Endothelial cell of umbilical vein (primary cell): ENCODE data around the gene TIMM17A. TPM values are rescaled to one million over a fixed set of nuclear protein-coding genes. Genes with fewer than 3 reads are reported as not detected.

Experiments
- BruUV-seq: library from RNA; stranded (reverse); fragments of 400-500 nt; replicated peaks from 2 replicates; lab custom pipeline; 2021; lab: Mats Ljungman, UMichigan
- CTCF ChIA-PET: fragments of 300-600, 350-600 bp; sonication (Branson Sonifier 250); formaldehyde crosslinking; loops from one replicate; lab custom pipeline; 2021; ENCODE audit warnings: antibody characterized with exemption, inconsistent platforms; lab: Charles Lee
- POLR2A ChIA-PET: fragments of 300-600, 350-600 bp; sonication (Branson Sonifier 250); formaldehyde crosslinking; loops from one replicate; lab custom pipeline; 2021; ENCODE audit warnings: antibody characterized with exemption, inconsistent platforms; lab: Charles Lee
- DNase-seq: peaks from one replicate; pipeline ENCODE4 v3.0.0-alpha.2; 2011; ENCODE audit warnings: low read depth, low spot score
- FAIRE-seq: peaks from 2 replicates; lab custom pipeline; 2011; peaks lifted over from hg19 to GRCh38; lab: Jason Lieb, UNC
- H2AFZ ChIP-seq: 2 replicates; pipeline ENCODE4 v1.6.0; 2012; ENCODE audit warnings: low read depth, low read length, control low read depth, inconsistent platforms
- H3K27ac ChIP-seq: 2 replicates; pipeline ENCODE4 v1.5.1; 2011; ENCODE audit warnings: low read depth, mild to moderate bottlenecking, control low read depth, low read length, moderate library complexity; ENCODE audit not compliant: insufficient read depth
- H3K27me3 ChIP-seq, 2 experiments: 2 replicates each; pipeline versions ENCODE4 v1.6.0 to v1.6.1; 2011; ENCODE audit warnings: low read length in 2 of 2, mixed read lengths in 1 of 2; ENCODE audit not compliant: control insufficient read depth in 2 of 2, insufficient read depth in 2 of 2
- H3K36me3 ChIP-seq, 2 experiments: 2 replicates in 1 of 2; 3 replicates in 1 of 2; pipeline ENCODE4 v1.5.1; 2011; ENCODE audit warnings: low read length in 2 of 2, mild to moderate bottlenecking in 1 of 2, moderate library complexity in 1 of 2; ENCODE audit not compliant: control insufficient read depth in 2 of 2, insufficient read depth in 2 of 2; ENCODE audit errors: extremely low read depth in 1 of 2
- H3K4me1 ChIP-seq: 3 replicates; pipeline ENCODE4 v1.5.1; 2011; ENCODE audit warnings: mild to moderate bottlenecking, low read length; ENCODE audit not compliant: control insufficient read depth, insufficient read depth; ENCODE audit errors: extremely low read depth
- H3K4me2 ChIP-seq: 2 replicates; pipeline ENCODE4 v1.6.1; 2011; ENCODE audit warnings: low read length, control low read depth, mixed read lengths; ENCODE audit not compliant: insufficient read depth
- H3K4me3 ChIP-seq, 3 experiments: fragments of 200-600 bp in 1 of 3; sonication (generic), shearing (Covaris generic) in 1 of 3; replicated peaks in 1 of 3; 2 replicates each; pipeline ENCODE4 v1.5.1; 2011 to 2016; ENCODE audit warnings: control low read depth in 3 of 3, low read length in 3 of 3, mild to moderate bottlenecking in 2 of 3, inconsistent platforms in 1 of 3, low read depth in 1 of 3, moderate library complexity in 1 of 3; ENCODE audit not compliant: insufficient read depth in 1 of 3
- H3K79me2 ChIP-seq: 2 replicates; pipeline ENCODE4 v1.6.0; 2012; ENCODE audit warnings: low read length, inconsistent platforms; ENCODE audit not compliant: control insufficient read depth, insufficient read depth
- H3K9ac ChIP-seq: replicated peaks from 2 replicates; pipeline ENCODE3; 2011; ENCODE audit warnings: low read length, control low read depth; ENCODE audit not compliant: insufficient read depth; ENCODE audit errors: extremely low read depth
- H3K9me1 ChIP-seq: replicated peaks from 3 replicates; pipeline ENCODE4 v1.6.0; 2011; ENCODE audit warnings: mild to moderate bottlenecking, low read length; ENCODE audit not compliant: control insufficient read depth, insufficient read depth; ENCODE audit errors: extremely low read depth
- H3K9me3 ChIP-seq: replicated peaks from 2 replicates; pipeline ENCODE4 v1.5.1; 2012; ENCODE audit warnings: low read length, inconsistent platforms; ENCODE audit not compliant: control insufficient read depth, insufficient read depth
- H4K20me1 ChIP-seq: replicated peaks from 2 replicates; pipeline ENCODE3; 2011; ENCODE audit warnings: mild to moderate bottlenecking, low read length; ENCODE audit not compliant: control insufficient read depth, insufficient read depth; ENCODE audit errors: extremely low read depth
- CTCF ChIP-seq, 2 donors: IDR thresholded peaks; 1 replicate in 1 of 2; 2 replicates in 1 of 2; pipeline ENCODE4 v1.5.1; 2011; ENCODE audit warnings: low read length in 2 of 2, mild to moderate bottlenecking in 2 of 2, moderate library complexity in 2 of 2, control low read depth in 1 of 2, inconsistent platforms in 1 of 2, low read depth in 1 of 2; ENCODE audit not compliant: insufficient read depth in 1 of 2; ENCODE audit errors: extremely low read depth in 1 of 2
- EZH2 ChIP-seq: IDR thresholded peaks from 2 replicates; pipeline ENCODE4 v1.6.1; 2012; ENCODE audit warnings: borderline replicate concordance, low read depth, mild to moderate bottlenecking, moderate library complexity, low read length, inconsistent platforms; ENCODE audit not compliant: severe bottlenecking
- FOS ChIP-seq: IDR thresholded peaks from 2 replicates; pipeline ENCODE4 v1.6.1; 2011; ENCODE audit warnings: mild to moderate bottlenecking, low read length, moderate library complexity, borderline replicate concordance; ENCODE audit not compliant: insufficient read depth
- GATA2 ChIP-seq: IDR thresholded peaks from 2 replicates; pipeline ENCODE4 v1.7.0; 2011; ENCODE audit warnings: low read depth, mild to moderate bottlenecking, moderate library complexity, mixed read lengths, low read length; ENCODE audit not compliant: insufficient read length, insufficient read depth
- JUN ChIP-seq: IDR thresholded peaks from 2 replicates; pipeline ENCODE4 v1.6.1; 2011; ENCODE audit warnings: borderline replicate concordance, low read depth; ENCODE audit not compliant: insufficient read length, insufficient read depth
- MAX ChIP-seq: IDR thresholded peaks from 2 replicates; pipeline ENCODE4 v1.6.1; 2011; ENCODE audit not compliant: insufficient read depth, insufficient read length
- MYC ChIP-seq: IDR thresholded peaks from one replicate; pipeline ENCODE4 v1.6.1; 2011; ENCODE audit warnings: mild to moderate bottlenecking, low read depth, low read length
- POLR2A ChIP-seq: IDR thresholded peaks from 2 replicates; pipeline ENCODE4 v1.6.1; 2012; ENCODE audit warnings: low read depth, mild to moderate bottlenecking, control low read depth, low read length
- POLR2AphosphoS5 ChIP-seq: IDR thresholded peaks from 2 replicates; pipeline ENCODE4 v1.6.1; 2012; ENCODE audit warnings: low read depth, mild to moderate bottlenecking, control low read depth, low read length, moderate library complexity; ENCODE audit not compliant: insufficient read depth
- dilution Hi-C: fragments of 300-500 bp; cut with MboI; formaldehyde crosslinking; loops from one replicate; pipeline ENCODE4 v1.15.0; 2019; ENCODE audit warnings: low sequenced_read_pairs; ENCODE audit not compliant: extremely low pct_ligation_motif_present
- intact Hi-C: fragments of 100-400 bp; cut with micrococcal nuclease; formaldehyde crosslinking; loops from one replicate; pipeline ENCODE4 v1.10.0; 2022
- polyA plus RNA-seq, 4 experiments: library from polyadenylated mRNA; depleted of rRNA in 3 of 4; stranded (reverse) in 3 of 4; unstranded in 1 of 4; fragments of >200 nt; gene quantifications; 2 replicates each; pipeline versions ENCODE4 v1.2.1 to v1.2.3, GENCODE V29; 2011 to 2012; ENCODE audit warnings: missing spikeins in 1 of 4
- total RNA-seq: library from RNA; stranded (reverse); gene quantifications from 2 replicates; pipeline ENCODE4 v1.2.3, GENCODE V29; 2021

The TIMM17A gene
- total and polyA plus RNA-seq, 2 donors (not counting 3 experiments of a cell fraction or from before 2014, with no cell fraction given) = 57.9 to 105 TPM

- no peak overlapping the region for H2AFZ ChIP-seq
- no peaks in the 10 kb centered on the region for H3K79me2 ChIP-seq
- CTCF ChIA-PET = interaction anchor here (0.9 kb wide), 1 partner anchor 33 kb away, joined by 3 read pairs; no protein-coding TSS in a partner anchor
- intact Hi-C loops (no loop called here), dilution Hi-C loops (no loop called here)
- FAIRE-seq (no peak), DNase-seq (no peak)
- no peak for TF ChIP-seq MYC
- TF ChIP-seq GATA2 = no peak
- no peak for TF ChIP-seq FOS
- no peak for TF ChIP-seq CTCF (IDR thresholded peaks at IDR 0.05; ENCODE audit: extremely low read depth in 1 of 2, insufficient read depth in 1 of 2, low read depth in 1 of 2, low read length in 2 of 2)
- TF ChIP-seq EZH2 = no peak
- no peak for TF ChIP-seq POLR2AphosphoS5
- no peak for TF ChIP-seq JUN
- no peak for TF ChIP-seq POLR2A
- TF ChIP-seq MAX = no peak
- H3K4me3 ChIP-seq = no peak overlapping the region
- H3K36me3 ChIP-seq = no peaks in the 10 kb centered on the region
- no TSS peak for BruUV-seq
- no peaks in the 10 kb centered on the region for H4K20me1 ChIP-seq
- POLR2A ChIA-PET = no interaction called here
- H3K27me3 ChIP-seq = peaks cover 8 to 11% of the 10 kb centered on the region in 2 experiments
- H3K27ac ChIP-seq = no peak overlapping the region
- no peak overlapping the region for H3K4me2 ChIP-seq
- no peak overlapping the region for H3K9ac ChIP-seq
- H3K9me3 ChIP-seq = no peaks in the 10 kb centered on the region
- no peaks in the 10 kb centered on the region for H3K9me1 ChIP-seq
- no peaks in the 10 kb centered on the region for H3K4me1 ChIP-seq
These were observed 27.0 kb upstream of the TIMM17A start for GRCh38 chr1:201928266-201928665.
